ENCODE data around the gene TBC1D24.

The TBC1D24 gene

DNA sequence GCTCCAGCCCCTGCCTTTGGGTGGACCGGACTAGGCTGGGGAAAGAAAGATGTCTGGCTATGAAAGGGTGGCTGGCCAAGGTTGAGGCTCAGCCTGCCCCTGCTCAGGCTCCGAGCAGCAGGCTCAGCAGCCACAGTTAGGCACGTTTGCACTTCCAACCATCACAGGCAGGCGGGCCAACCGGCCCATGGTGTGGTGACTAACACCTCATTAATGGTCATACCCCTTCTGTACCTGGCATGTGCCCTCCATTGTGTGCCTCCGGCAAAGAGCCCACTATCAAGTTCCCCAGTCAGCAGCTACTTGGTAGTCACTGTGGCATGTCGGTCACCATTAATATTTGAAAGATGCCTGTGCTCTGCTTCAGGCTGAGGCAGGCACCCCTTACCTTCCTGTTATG lies 6.7 kb downstream of the TBC1D24 start:
- in situ Hi-C loops (cut with HindIII; ENCODE audit: low sequenced_read_pairs): no loop called here

DNA sequence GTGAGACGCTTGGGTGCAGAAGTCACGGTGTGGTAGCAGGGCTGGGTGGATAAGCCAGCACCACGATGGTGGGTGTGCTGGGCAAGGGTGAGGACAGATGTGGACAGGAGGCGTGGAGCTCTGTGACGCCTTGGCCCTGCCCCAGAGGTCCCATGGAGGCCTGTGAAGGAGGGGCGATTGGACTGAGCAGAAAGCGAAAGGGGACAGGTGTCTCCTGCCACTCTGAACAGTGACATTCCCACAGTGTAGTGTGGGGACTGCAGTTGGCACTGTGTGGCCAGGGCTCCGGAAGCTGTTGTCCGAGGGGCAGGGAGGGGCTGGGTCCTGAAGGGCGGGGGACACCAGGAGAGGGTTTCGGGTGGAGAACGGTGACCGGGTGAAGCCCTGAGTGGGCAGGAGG lies 7.3 kb downstream of the TBC1D24 start:
- no peak overlapping the region for H3K4me3 ChIP-seq (ENCODE audit: low read depth, low read length)
- no peak for DNase-seq (ENCODE audit: low read depth, low spot score)
- in situ Hi-C loops (cut with HindIII; ENCODE audit: low sequenced_read_pairs): no loop called here
- TF ChIP-seq, protein P1, sequence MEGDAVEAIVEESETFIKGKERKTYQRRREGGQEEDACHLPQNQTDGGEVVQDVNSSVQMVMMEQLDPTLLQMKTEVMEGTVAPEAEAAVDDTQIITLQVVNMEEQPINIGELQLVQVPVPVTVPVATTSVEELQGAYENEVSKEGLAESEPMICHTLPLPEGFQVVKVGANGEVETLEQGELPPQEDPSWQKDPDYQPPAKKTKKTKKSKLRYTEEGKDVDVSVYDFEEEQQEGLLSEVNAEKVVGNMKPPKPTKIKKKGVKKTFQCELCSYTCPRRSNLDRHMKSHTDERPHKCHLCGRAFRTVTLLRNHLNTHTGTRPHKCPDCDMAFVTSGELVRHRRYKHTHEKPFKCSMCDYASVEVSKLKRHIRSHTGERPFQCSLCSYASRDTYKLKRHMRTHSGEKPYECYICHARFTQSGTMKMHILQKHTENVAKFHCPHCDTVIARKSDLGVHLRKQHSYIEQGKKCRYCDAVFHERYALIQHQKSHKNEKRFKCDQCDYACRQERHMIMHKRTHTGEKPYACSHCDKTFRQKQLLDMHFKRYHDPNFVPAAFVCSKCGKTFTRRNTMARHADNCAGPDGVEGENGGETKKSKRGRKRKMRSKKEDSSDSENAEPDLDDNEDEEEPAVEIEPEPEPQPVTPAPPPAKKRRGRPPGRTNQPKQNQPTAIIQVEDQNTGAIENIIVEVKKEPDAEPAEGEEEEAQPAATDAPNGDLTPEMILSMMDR (IDR thresholded peaks at IDR 0.05; ENCODE audit: low read depth, low read length): no peak

More for the DNA sequence above, 6.7 kb downstream of the TBC1D24 start:
- H3K4me3 ChIP-seq (ENCODE audit: low read depth, low read length): no peak overlapping the region
- DNase-seq (ENCODE audit: low read depth, low spot score): no peak
- TF ChIP-seq, protein P1 (IDR thresholded peaks at IDR 0.05; ENCODE audit: low read depth, low read length): no peak

DNA sequence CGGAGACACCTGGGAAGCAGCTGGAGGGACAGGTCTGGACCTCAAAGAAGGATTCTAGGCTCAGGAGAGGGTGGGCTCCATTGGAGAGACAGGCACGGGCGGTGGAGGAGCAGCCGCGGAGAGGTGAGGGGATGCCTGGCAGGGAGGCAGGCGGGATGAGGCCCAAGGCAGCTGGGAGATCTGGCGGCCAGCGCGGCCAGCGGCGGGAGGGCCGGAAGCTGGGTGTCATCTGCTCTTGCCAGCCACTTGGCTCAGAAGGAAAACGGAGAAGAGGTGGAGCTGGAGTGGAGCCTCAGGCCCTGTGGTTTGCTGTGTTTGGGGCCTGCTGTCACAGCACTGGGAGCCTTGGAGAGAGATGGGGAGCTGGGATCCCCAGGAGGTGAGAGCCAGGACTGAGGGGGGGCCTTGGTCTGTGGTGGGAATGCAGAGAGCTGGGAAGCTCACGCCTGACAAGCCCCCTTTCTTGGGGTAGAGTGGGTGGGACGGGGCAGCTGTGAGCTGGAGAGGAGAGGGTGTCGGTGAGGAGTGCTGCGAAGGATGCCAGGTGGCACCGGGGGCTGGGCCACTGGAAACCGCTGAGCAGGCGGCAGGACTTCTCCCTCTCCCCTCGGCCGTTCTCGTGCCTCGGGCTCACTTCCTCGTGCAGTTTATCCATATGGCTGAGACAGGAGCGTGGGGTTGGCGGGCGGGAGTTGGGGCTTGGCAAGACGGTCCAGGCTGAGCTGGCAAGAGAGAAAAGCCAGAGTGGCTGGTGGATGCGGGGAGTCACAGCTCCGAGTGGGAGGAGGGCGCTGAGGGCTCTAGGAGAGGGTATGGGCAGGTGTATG lies 8.0 kb downstream of the TBC1D24 start:
- DNase-seq (ENCODE audit: low read depth, low spot score): no peak
- in situ Hi-C loops (cut with HindIII; ENCODE audit: low sequenced_read_pairs): no loop called here
- H3K4me3 ChIP-seq (ENCODE audit: low read depth, low read length): no peak overlapping the region
- TF ChIP-seq, protein P1 (IDR thresholded peaks at IDR 0.05; ENCODE audit: low read depth, low read length): no peak

DNA sequence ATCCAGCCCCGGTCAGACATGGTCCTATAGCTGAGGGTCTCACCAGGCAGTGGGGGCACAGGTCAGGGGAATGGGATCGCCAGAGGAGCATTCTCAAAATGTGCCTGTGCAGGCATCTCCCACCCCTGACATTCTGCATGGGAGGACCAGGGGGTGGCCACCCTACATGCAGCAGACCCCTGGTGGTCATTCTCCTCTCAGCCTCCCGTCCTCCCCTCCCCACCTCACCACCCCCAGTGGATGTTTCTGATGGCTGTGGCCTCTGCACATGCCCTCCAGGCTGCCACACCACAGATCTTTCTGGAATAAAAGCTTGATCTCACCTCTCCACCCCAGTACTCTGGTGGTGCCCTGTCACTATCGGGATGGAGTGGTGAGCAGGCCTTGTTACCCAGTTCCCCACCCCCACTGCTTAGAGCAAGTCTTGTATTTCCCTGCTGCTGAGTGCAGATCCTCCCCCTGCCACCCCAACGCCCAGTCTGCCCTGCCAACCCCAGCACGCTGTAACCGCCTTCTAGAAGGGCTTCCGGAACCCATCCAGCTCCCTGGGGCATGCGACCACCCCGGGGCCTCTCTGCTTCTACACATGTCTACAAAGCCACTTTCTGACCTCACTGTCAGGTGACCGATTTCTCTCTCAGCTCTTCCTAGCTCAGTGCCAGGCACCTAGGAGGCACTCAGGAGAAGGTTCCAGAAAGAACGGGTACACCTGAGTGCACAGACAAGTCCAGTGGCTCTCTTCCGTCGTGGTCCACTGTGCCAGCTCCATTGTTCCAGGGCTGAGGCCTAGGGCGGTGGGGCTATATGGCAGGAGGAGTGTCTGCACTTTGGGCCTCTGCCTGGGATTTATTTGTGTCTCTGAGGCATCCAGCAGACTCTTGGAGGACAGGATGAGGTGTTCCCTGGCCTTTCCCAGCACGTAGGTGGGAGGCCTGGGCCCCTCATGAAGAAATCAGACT lies 9.3 kb downstream of the TBC1D24 start:
- in situ Hi-C loops (cut with HindIII; ENCODE audit: low sequenced_read_pairs): no loop called here
- H3K4me3 ChIP-seq (ENCODE audit: low read depth, low read length): no peak overlapping the region
- no peak for DNase-seq (ENCODE audit: low read depth, low spot score)
- TF ChIP-seq, protein P1 (IDR thresholded peaks at IDR 0.05; ENCODE audit: low read depth, low read length): no peak

DNA sequence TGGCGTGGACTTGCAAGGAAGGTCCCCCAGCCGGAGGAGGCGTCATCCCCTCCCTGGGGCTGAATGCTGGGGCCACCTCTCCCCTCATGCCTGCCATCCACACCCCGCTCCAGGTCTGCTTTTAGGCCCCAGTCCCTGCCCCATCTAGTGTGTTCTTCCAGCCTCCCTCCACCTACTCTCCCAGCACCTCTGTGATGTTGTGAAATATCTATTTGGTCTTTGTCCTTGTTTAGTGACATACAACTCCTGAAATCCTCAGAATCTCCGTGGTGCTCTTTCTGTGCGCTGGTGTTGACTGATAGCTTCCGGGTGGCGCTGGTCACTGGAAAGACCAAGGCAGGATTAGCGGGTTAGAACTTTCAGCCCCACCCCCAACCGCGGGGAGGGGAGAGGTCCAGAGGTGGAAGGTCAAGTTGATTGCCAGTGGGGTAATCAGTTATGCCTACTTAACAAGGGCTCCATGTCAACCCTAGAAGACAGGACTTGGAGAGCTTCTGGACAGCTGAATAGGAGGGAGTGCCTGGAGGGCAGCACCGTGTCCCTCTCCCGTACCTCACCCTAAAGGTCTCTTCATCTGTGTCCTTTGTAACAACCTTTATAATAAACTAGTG lies 10.1 kb downstream of the TBC1D24 start:
- no peak for DNase-seq (ENCODE audit: low read depth, low spot score)
- no peak overlapping the region for H3K4me3 ChIP-seq (ENCODE audit: low read depth, low read length)
- TF ChIP-seq, protein P1 (IDR thresholded peaks at IDR 0.05; ENCODE audit: low read depth, low read length): no peak
- in situ Hi-C loops (cut with HindIII; ENCODE audit: low sequenced_read_pairs): no loop called here

DNA sequence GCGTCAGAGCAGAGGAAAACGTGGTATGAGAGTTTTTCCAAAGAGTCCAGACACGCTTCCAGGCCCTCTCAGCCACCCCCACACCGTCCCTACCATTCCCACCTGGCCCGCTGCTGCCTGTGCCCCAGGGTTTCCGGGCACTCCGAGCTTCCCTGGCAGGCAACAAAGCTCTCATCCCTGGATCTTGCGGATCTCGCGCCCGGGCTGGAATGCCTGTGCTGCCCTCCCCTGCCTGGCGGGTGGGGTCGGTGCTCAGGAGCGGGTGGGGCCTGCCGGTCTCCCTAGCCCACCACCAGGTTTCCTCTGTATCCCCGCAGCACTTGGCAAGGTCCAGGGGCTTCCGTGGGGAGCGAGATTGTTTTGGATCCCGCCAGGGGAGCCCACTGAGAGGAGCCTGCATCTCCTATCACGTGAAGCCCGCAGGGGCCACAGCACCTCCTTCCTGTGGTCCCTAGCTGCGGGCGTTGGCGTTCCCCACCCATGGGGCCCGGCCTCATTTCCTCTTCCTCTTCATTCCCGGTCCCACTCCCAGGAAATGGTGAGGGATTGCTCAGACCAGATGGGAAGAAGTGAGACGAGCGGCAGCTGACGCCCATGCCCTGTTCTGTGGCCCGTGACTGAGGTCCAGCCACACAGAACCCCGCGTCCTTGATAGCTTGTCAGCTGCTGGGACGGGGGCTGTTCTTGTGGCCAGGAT lies 11.0 kb downstream of the TBC1D24 start:
- TF ChIP-seq, protein P1 (IDR thresholded peaks at IDR 0.05; ENCODE audit: low read depth, low read length): no peak
- in situ Hi-C loops (cut with HindIII; ENCODE audit: low sequenced_read_pairs): no loop called here
- no peak for DNase-seq (ENCODE audit: low read depth, low spot score)
- H3K4me3 ChIP-seq (ENCODE audit: low read depth, low read length): no peak overlapping the region

All from astrocyte of the spinal cord (primary cell).